ENCODE data around the gene CELA1.

- TF ChIP-seq EZH2 (IDR thresholded peaks at IDR 0.05; ENCODE audit: insufficient read depth, poor library complexity, severe bottlenecking), result no peak
- TF ChIP-seq EZH2phosphoT487 (IDR thresholded peaks at IDR 0.05; ENCODE audit: insufficient read depth, low read depth), result no peak
Measured at GRCh38 chr12:51382173-51382572, 35.7 kb upstream of the CELA1 start.
